D721Med (cell line): ENCODE data around the gene ZBTB32.

Experiments
- DNase-seq: peaks from one replicate; pipeline ENCODE4 v3.0.0; 2011; ENCODE audit warnings: low spot score; ENCODE audit not compliant: insufficient read length
- FAIRE-seq: peaks from 2 replicates; lab custom pipeline; 2011; peaks lifted over from hg19 to GRCh38; lab: Jason Lieb, UNC
- TF ChIP-seq, protein P1 (sequence below): IDR thresholded peaks from 2 replicates; pipeline ENCODE4 v1.5.1; 2012; ENCODE audit warnings: mild to moderate bottlenecking, control low read depth; ENCODE audit not compliant: insufficient read depth; ENCODE audit errors: missing control alignments

ZBTB32 gene

DNA sequence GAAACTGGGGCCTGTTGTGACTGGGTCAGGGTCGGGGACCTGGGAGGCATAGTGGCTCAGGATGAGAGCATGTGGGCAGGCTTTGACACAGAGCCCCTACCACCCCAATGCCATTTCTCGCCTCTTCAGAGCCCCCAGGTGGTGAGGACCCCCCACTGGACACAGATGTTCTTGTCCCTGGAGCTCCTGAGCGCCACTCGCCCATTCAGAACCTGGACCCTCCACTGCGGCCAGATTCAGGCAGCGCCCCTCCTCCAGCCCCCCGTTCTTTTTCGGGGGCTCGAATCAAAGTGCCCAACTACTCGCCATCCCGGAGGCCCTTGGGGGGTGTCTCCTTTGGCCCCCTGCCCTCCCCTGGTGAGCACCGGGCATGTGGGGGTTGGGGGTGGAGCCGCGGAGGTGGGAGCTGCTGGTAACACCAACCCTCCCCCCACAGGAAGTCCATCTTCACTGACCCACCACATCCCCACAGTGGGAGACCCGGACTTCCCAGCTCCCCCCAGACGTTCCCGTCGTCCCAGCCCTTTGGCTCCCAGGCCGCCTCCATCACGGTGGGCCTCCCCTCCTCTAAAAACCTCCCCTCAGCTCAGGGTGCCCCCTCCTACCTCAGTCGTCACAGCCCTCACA is 27.5 kb downstream of the ZBTB32 start:
- TF ChIP-seq, protein P1, sequence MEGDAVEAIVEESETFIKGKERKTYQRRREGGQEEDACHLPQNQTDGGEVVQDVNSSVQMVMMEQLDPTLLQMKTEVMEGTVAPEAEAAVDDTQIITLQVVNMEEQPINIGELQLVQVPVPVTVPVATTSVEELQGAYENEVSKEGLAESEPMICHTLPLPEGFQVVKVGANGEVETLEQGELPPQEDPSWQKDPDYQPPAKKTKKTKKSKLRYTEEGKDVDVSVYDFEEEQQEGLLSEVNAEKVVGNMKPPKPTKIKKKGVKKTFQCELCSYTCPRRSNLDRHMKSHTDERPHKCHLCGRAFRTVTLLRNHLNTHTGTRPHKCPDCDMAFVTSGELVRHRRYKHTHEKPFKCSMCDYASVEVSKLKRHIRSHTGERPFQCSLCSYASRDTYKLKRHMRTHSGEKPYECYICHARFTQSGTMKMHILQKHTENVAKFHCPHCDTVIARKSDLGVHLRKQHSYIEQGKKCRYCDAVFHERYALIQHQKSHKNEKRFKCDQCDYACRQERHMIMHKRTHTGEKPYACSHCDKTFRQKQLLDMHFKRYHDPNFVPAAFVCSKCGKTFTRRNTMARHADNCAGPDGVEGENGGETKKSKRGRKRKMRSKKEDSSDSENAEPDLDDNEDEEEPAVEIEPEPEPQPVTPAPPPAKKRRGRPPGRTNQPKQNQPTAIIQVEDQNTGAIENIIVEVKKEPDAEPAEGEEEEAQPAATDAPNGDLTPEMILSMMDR = no peak
- DNase-seq (peak; percentile 15), FAIRE-seq (no peak)

DNA sequence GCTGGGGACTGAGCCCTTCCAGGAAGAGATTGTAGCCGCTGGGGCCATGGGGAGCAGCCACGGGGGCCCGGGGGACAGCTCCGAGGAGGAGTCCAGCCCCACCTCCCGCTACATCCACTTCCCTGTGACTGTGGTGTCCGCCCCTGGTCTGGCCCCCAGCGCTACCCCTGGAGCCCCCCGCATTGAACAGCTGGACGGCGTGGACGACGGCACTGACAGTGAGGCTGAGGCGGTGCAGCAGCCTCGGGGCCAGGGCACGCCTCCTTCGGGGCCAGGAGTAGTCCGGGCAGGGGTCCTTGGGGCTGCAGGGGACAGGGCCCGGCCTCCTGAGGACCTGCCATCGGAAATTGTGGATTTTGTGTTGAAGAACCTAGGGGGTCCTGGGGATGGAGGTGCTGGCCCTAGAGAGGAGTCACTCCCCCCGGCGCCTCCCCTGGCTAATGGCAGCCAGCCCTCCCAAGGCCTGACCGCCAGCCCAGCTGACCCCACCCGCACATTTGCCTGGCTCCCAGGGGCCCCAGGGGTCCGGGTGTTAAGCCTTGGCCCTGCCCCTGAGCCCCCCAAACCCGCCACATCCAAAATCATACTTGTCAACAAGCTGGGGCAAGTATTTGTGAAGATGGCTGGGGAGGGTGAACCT is 28.3 kb downstream of the ZBTB32 start:
- FAIRE-seq (no peak), DNase-seq (peak; percentile 20)
- TF ChIP-seq, protein P1 = no peak

DNA sequence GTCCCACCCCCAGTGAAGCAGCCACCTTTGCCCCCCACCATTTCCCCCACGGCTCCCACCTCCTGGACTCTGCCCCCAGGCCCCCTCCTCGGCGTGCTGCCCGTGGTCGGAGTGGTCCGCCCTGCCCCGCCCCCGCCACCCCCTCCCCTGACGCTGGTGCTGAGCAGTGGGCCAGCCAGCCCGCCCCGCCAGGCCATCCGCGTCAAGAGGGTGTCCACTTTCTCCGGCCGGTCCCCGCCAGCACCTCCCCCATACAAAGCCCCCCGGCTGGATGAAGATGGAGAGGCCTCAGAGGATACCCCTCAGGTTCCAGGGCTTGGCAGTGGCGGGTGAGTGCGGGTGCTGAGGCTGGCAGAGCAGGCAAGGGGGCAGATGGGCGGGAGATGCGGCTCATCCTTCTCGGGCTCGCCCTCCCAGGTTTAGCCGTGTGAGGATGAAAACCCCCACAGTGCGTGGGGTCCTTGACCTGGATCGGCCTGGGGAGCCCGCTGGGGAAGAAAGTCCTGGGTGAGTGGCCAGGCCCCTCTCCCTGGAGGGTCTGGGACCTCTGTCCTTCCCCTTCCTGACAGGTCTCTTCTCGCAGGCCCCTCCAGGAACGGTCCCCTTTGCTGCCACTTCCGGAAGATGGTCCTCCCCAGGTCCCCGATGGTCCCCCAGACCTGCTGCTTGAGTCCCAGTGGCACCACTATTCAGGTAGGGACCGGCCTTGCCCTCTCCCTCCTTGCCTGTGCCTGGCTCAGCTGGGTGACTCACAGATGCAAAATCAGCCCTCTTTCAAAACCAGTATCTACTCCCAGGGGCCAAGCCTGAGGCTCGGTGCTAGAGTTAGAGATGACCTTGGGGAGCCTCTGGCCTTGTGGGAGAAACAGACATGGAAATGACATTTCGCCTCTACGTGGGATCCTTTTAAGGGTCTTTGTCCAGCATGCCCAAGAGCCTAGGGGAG is 29.1 kb downstream of the ZBTB32 start:
- DNase-seq = no peak
- TF ChIP-seq, protein P1 = no peak
- FAIRE-seq = no peak

DNA sequence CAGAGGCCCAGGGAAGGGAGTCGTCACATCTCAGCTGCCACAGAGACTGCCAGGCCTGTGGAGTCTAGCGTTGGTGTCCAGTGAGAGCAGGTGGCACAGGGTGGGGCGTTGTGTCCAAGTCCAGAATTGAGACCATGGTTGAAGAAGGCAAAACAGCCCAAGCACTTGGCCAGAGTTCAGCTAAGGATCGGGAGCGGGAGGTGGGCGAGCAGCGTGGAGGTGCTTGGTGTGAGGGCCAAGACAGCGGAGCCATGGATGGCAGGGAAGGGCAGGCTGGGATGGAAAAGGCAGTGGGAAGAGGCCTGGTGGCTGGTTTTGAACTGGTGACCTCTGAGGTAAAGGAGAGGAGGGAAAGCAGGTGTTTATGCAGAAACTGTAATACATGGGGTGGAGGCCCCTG is 29.9 kb downstream of the ZBTB32 start:
- TF ChIP-seq, protein P1 = no peak
- DNase-seq = no peak
- no peak for FAIRE-seq

DNA sequence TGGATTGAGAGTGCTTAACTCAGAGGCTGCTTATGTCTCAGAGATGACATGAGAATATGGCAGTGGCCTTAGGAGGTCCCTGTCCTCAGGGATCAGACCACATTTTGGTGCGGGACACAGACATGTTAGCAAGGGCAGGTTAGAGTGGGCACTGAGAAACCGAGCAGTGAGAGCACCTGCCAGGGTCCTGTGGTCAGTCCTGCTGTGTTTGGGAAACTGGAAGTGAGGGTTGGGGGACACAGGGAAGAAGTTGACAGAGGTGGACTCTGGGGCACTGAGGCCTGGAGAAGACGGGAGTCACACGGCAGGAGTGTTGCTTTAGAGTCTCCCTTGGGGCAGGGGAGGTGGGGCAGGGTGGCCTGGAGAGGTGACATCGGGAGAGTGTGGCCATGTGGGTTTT is 30.5 kb downstream of the ZBTB32 start:
- TF ChIP-seq, protein P1 = no peak
- DNase-seq (no peak), FAIRE-seq (no peak)

DNA sequence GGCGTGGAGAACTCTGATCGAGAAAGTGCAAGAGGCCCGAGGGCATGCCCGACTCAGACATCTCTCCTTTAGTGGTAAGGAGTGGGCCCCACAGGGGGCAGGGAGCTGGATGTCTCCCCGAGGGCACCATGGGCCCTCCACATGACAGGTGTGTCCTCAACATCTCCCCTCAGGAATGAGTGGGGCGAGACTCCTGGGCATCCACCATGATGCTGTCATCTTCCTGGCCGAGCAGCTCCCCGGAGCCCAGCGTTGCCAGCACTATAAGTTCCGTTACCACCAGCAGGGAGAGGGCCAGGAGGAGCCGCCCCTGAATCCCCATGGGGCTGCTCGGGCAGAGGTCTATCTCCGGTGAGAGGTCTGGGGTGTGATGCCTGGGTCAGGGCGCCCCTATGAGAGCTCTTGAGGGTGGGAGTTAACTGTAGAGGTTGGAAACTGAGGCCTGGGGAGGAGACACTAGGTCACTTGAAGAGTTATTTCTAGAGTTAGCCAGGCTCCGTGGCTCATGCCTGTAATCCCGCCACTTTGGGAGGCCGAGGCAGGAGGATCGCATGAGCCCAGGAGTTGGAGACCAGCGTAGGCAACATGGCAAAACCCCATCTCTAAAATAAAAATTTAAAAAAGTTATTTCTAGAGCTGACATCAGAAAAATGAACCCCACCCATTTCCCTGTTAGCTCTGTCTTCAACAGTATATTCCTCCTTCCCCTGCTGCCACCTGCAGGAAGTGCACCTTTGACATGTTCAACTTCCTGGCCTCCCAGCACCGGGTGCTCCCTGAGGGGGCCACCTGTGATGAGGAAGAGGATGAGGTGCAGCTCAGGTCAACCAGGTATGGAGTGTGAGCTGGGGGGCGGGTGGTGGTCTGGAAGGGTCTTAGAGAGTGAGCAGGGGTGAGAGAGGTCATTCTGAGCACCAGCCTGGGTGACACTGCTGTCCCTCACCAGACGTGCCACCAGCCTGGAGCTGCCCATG is 32.8 kb downstream of the ZBTB32 start:
- TF ChIP-seq, protein P1 = no peak
- DNase-seq = peak; percentile 28
- no peak for FAIRE-seq
